Activated CD8-positive, alpha-beta memory T cell treated with anti-CD3 and anti-CD28 coated beads for 48 hours (primary cell): ENCODE results near the gene PGAM1.
"Not testable (repeated sequence)": the region's sequence is repeated elsewhere in the genome, so short reads cannot be mapped to it uniquely, and the experiment has no call there.

Source experiments
- DNase-seq, 3 experiments: peaks; one replicate each; pipeline ENCODE4 v3.0.0-alpha.2; 2020; ENCODE audit warnings: low read depth in 2 of 3, low spot score in 2 of 3

The PGAM1 gene

GRCh38 chr10:97425964-97426775 is at the start of gene PGAM1:
Gene PGAM1, plus strand, starts transcription at chr10:97426191. Its CDS starts 117 bp downstream, at chr10:97426308.
- peak; percentile 89 to 97 (median 96) for DNase-seq

- DNase-seq = no peak
These were observed 49.6 kb upstream of the PGAM1 start for GRCh38 chr10:97376413-97376812.

DNA sequence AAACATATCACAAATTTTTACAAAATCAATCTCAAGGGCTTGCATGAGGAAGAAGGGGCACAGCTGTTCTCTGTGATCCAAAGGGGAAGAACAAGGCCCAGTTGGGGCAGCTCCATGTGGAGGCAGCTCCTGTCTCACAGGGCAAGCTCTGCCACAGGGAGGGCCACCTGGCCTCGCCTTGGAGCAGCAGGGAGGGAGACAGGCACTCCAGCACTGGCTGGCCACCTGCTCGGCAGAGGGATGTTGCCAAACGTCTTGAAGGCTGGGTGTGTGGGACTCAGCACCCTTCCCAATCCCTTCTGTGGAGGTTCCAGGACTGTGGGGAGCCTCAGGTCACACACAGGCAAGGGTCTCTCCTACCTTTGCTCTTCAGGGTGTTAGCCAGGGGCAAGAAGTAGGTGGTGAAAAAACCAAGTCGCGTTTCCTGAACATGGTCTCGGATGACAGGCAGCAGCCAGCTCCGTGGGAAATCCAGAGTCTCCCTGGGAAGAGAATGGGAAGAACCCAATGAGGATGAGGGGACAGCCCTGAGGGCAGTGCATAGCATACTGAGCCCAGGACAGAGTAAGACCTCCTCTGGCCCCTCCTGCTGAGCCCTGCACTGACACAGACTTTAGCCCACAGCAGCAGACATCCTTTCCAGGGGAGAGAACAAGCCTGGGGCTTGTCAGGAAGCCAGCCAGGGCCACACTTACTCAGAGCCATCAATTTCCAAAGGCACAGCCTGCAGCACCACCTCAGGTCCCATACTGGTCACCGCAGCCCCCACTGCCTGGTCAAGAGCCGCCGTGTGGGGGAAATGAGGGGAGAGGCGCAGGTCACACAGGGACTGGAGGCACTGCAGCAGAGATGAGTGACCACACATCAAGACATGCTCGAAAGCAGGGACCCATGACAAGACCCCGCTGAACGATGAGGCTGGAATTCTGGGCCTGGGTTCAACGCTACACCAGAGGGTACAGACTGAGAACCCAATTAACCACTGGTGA is 46.8 kb upstream of the PGAM1 start:
- no peak for DNase-seq

GRCh38 chr10:97380516-97380915 is 45.5 kb upstream of the PGAM1 start:
- no peak for DNase-seq

DNA sequence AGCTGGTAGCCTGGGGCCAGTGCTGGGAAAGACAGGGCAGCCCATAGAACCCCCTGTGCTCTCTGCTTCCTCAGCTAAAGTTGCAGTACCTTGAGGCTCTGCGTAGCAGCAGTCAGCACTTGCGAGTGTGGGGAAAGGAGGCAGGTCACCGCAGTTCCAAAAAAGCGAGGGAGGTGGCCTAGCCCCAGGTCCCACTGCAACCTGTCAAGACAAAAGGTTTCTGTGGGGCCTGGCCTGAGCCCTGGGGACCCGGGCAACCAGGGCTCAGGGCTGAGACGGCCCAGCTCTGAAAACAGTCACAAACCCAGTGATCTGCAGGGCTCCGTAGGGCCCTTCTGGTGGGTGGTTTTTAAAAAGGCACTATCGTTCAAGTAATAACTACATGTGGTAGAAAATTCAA is 44.4 kb upstream of the PGAM1 start:
- no peak for DNase-seq

DNA sequence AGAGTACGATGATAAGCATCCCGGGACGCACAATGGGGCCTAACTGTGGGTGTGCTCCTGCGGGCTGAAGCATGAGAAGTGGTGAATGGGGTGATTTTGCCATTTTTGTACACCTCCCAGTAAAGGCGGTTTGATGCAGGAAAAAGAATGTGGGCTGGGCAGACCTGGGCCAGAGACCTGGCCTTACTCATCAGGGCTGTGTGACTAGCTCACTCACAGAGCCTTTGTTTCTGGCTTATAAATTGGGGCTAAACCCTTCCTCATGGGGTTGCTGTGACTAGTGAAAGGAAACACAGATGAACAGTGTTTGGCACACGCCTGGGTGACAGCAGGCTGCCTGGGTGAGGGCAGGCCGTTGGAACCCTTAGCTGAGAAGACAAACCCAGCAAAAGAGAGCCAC is 42.8 kb upstream of the PGAM1 start:
- DNase-seq = no peak

DNA sequence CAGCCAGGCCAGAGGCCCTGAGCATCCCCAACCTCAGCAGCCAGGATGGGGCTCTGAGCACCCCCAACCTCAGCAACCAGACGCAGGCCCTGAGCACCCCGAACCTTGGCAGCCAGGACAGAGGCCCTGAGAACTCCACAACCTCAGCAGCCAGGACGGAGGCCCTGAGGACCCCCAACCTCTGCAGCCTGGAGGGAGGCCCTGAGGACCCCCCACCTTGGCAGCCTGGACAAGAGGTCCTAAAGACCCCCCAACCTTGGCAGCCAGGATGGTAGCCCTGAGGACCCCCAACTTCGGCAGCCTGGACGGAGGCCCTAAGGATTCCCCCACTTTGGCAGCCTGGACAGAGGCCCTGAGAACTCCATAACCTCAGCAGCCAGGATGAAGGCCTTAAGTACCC is 41.8 kb upstream of the PGAM1 start:
- no peak for DNase-seq

- DNase-seq = no peak
These were observed 41.4 kb upstream of the PGAM1 start for GRCh38 chr10:97384641-97385040.

DNA sequence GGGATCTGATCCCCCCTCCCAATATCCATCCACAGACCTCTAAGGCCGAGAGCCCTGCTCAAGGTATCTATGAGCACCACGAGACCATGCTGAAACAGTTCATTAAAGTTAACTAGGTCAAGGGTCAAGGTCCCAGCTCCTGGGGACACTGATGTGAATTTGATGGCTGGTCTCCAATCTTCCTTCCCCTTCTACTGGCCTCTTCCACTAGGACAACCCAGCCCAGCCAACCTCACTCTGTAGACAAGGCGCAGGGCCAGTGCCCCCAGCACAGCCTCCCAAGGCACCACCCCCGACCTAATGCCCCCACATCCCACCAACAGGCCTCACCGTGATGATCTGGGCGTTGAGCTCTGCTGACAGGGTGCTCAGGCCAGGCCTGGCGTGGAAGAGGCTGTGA is 40.4 kb upstream of the PGAM1 start:
- no peak for DNase-seq

- DNase-seq = no peak
These were observed 37.8 kb upstream of the PGAM1 start for GRCh38 chr10:97388152-97388551.

DNA sequence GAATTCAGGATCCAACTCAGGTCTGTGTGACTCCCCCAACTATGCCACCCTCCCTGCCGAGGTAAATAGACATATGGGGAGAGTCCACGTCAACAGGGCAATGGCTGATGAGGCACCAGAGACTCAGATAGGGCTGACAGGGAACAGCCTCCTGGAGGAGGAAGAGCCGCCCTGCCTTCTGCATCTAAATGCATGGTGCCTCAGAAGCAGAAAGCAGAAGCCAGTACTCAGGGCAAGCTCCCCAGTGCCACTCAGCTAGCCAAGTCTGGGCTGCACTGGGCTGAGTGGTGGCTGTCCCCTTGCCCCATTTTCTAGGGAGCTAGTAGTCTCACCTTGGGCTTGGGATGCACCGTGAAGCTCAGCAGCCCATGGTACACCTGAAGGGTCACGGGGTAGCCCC is 35.9 kb upstream of the PGAM1 start:
- DNase-seq = no peak

GRCh38 chr10:97393034-97393573 is 32.9 kb upstream of the PGAM1 start:
- DNase-seq = no peak

- no peak for DNase-seq
These were observed 29.9 kb upstream of the PGAM1 start for GRCh38 chr10:97396056-97396455.

- DNase-seq = no peak
These were observed 26.0 kb upstream of the PGAM1 start for GRCh38 chr10:97399843-97400545.

- DNase-seq = peak in 2 of 3 experiments; percentile 60 to 67
These were observed 25.1 kb upstream of the PGAM1 start, which contains the start of gene RRP12 for GRCh38 chr10:97400665-97401454. Gene RRP12, minus strand, starts transcription at chr10:97401340. Its CDS starts 109 bp downstream, at chr10:97401231.

- no peak for DNase-seq
These were observed 24.5 kb upstream of the PGAM1 start for GRCh38 chr10:97401455-97401919.

DNA sequence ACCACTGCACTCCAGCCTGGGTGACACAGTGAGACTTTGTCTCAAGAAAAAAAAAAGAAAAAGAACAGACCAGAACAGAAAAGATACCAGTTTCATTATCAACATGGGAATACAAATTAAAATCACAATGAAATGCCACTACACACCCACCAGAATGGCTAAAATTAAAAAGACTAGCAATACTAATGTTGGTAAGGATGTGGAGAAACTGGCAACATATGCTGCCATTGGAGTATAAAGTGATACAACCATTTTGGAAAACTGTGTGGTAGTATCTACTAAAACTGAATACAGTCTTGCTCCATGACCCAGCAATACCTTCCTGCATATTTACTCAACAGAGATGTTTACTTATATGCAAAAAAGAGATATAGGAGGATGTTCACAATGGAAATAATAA is 21.9 kb upstream of the PGAM1 start:
- DNase-seq = no peak

DNA sequence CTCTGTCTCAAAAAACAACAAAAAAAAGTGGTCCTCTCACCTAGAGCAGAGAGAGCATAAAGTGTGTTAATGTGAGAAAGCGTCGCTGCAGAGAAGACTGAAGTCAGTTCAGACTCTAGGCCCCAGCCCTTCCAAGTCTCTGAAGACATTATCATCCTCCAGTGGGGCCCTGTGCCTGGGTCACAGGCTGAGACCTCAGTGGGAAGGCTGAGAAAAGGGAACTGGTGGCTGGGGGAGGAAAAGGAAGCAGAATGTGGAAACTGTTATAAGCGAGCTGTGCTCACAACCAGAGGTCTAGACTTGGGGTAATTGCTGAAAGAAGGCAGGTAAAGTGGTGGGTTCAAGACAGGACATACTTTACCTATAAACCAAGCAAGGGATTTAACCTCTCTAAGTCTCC is 19.9 kb upstream of the PGAM1 start:
- no peak for DNase-seq

DNA sequence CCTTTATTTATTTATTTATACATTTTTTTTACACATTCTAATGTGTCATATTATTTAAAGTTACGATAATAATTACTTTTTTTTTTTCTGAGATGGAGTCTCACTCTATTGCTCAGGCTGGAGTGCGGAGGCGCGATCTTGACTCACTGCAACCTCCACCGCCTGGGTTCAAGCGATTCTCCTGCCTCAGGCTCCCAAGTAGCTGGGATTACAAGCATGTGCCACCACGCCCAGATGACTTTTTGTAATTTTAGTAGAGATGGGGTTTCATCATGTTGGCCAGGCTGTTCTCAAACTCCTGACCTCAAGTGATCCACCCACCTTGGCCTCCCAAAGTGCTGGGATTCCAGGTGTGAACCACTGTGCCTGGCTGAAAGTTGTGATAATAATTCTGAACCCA is 19.5 kb upstream of the PGAM1 start:
- DNase-seq = not testable (repeated sequence)
